ENCODE data around the gene ADAM15. TPM values are rescaled to one million over a fixed set of nuclear protein-coding genes. Genes with fewer than 3 reads are reported as not detected.
A peak's percentile ranks its signal among the peaks of the same experiment; 100 is the strongest.

Gene ADAM15
- total RNA-seq, 2 experiments from 2014 or later, result 17.2 to 20.1 TPM

DNA sequence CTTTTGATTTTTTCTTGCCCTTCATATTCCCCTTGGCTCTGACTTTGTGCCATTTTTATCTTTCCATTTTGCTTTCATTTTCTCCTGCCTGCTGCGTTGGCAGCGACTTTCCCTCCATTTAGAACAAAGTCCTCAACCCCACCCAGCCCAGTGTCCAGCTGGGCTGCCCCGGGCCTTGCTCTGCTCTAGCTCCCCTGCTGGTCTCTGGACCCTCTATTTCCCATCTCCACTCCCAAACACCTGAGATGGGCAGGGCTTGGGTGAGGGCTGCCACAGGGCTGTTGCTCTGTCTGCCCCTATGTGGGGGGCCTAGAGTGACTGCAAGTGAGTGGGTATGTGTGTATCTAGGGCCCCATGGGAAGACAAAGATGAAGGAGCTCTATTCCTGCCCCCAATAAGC is 7.3 kb upstream of the ADAM15 start:
- Mint-ChIP-seq H3K4me3 (no peak overlapping the region), H3K27me3 (no peaks in the 10 kb centered on the region), H3K9me3 (no peaks in the 10 kb centered on the region), H3K36me3 (ENCODE audit: low read depth) (no peaks in the 10 kb centered on the region), H3K27ac (no peak overlapping the region), H3K4me1 (ENCODE audit: low read depth) (peaks cover 9% of the 10 kb centered on the region)
- Histone ChIP-seq H3K4me1 (ENCODE audit: insufficient read depth, low read length) (peaks cover 4% of the 10 kb centered on the region), H3K9me3 (ENCODE audit: control insufficient read depth in 1 of 2, insufficient read depth in 1 of 2, low read length in 2 of 2) (no peaks in the 10 kb centered on the region), H3K27ac (ENCODE audit: low read depth in 1 of 2, low read length in 2 of 2) (no peak overlapping the region), H3K36me3 (ENCODE audit: insufficient read depth, low read length) (no peaks in the 10 kb centered on the region), H3K27me3 (ENCODE audit: control insufficient read depth in 1 of 2, insufficient read depth in 2 of 2, low read length in 2 of 2) (no peaks in the 10 kb centered on the region), H3K4me3 (ENCODE audit: low read length) (no peak overlapping the region)
- intact Hi-C loops (cut with DNase I, micrococcal nuclease), result no loop called here
- POLR2A ChIA-PET, result interaction anchor here (0.6 to 1.2 kb wide), 3 partner anchors 21 to 545 kb away, joined by 3 read pairs; no protein-coding TSS in a partner anchor
- no peak for ATAC-seq (ENCODE audit: poor library complexity)
- CTCF ChIA-PET, result interaction anchor here (0.7 to 3.5 kb wide), 7 partner anchors 17 to 124 kb away, joined by 3 to 38 read pairs (median 7); partner anchors contain the start of genes EFNA4 and FLAD1
- TF ChIP-seq, protein P1, sequence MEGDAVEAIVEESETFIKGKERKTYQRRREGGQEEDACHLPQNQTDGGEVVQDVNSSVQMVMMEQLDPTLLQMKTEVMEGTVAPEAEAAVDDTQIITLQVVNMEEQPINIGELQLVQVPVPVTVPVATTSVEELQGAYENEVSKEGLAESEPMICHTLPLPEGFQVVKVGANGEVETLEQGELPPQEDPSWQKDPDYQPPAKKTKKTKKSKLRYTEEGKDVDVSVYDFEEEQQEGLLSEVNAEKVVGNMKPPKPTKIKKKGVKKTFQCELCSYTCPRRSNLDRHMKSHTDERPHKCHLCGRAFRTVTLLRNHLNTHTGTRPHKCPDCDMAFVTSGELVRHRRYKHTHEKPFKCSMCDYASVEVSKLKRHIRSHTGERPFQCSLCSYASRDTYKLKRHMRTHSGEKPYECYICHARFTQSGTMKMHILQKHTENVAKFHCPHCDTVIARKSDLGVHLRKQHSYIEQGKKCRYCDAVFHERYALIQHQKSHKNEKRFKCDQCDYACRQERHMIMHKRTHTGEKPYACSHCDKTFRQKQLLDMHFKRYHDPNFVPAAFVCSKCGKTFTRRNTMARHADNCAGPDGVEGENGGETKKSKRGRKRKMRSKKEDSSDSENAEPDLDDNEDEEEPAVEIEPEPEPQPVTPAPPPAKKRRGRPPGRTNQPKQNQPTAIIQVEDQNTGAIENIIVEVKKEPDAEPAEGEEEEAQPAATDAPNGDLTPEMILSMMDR (IDR thresholded peaks at IDR 0.05), result no peak
- DNase-seq, result no peak

DNA sequence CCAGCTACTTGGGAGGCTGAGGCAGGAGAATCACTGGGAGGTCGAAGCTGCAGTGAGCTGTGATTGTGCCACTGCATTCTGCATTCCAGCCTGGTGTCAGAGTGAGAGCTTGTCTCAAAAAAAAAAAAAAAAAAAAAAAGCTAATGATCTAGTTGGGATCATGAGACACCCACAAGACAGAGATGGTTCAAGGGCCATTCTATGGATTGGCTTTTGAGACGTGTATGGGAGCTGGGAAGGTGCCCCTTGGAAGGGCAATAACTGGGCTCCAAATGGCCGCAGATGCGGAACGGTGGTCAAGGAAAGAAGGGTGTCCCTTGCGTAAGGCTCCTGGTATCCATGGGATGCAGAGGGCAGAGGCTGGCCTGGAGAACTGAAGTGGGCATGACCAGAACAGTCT is 6.8 kb upstream of the ADAM15 start:
- H3K27me3 Mint-ChIP-seq, result no peaks in the 10 kb centered on the region
- TF ChIP-seq, protein P1 (IDR thresholded peaks at IDR 0.05), result no peak
- ChIA-PET POLR2A (interaction anchor here (0.6 to 1.2 kb wide), 2 partner anchors 20 to 89 kb away, joined by 3 read pairs; no protein-coding TSS in a partner anchor), CTCF (interaction anchor here (0.7 to 3.5 kb wide), 11 partner anchors 10 to 375 kb away, joined by 3 to 38 read pairs (median 4); partner anchors contain the start of genes EFNA4 and FLAD1)
- peaks cover 4% of the 10 kb centered on the region for H3K4me1 ChIP-seq (ENCODE audit: insufficient read depth, low read length)
- H3K4me3 Mint-ChIP-seq, result no peak overlapping the region
- H3K4me3 ChIP-seq (ENCODE audit: low read length), result no peak overlapping the region
- ATAC-seq (ENCODE audit: poor library complexity) (no peak), DNase-seq (no peak)
- H3K36me3 ChIP-seq (ENCODE audit: insufficient read depth, low read length), result no peaks in the 10 kb centered on the region
- no peaks in the 10 kb centered on the region for H3K27me3 ChIP-seq (ENCODE audit: control insufficient read depth in 1 of 2, insufficient read depth in 2 of 2, low read length in 2 of 2)
- no peaks in the 10 kb centered on the region for H3K9me3 ChIP-seq (ENCODE audit: control insufficient read depth in 1 of 2, insufficient read depth in 1 of 2, low read length in 2 of 2)
- no peaks in the 10 kb centered on the region for H3K9me3 Mint-ChIP-seq
- no peak overlapping the region for H3K27ac Mint-ChIP-seq
- intact Hi-C loops (cut with DNase I, micrococcal nuclease), result no loop called here
- no peak overlapping the region for H3K27ac ChIP-seq (ENCODE audit: low read depth in 1 of 2, low read length in 2 of 2)
- H3K4me1 Mint-ChIP-seq (ENCODE audit: low read depth), result peaks cover 9% of the 10 kb centered on the region
- no peaks in the 10 kb centered on the region for H3K36me3 Mint-ChIP-seq (ENCODE audit: low read depth)

DNA sequence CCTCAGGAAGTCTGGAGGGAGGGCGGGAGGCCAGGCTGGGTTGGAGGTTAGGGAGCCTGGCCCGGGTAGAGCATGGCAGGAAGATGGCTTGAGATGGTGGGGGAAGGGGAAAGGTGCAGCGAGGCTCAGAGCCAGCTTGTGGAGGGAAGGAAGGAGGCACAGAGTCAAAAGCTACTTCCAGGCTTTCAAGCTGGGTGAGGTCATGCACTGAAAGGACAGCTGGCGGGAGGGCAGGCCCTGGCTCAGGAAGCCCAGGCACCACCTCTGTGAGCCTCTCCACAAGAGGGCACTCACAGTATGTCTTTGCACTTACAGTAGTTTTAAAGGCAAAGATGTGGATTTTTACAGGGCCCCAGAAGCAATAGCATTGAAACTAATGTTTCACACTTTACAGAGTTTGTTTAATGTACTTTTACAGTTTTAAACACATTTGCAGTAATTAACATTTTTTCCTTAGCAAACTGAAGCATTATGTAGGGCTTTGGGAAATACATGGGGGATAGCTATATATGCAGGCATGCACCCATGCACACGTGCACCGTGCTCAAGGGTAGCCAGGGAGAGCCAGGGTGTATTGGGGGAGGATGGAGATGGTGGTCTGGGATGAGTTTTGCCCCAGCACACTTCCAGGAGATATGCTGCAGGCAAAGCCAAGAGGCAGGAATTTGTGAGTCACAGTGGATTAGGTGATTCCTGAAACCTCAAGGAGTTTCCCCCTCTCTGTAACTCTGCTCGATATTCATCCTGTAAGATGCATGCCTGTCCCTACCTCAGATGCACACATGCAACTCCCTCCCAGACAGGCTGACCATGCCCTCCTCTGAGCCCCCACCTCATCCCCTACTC is 6.1 kb upstream of the ADAM15 start:
- CTCF ChIA-PET, result interaction anchor here (0.7 to 3.5 kb wide), 11 partner anchors 9 to 375 kb away, joined by 3 to 38 read pairs (median 3); partner anchors contain the start of genes EFNA4 and FLAD1
- peaks cover 9% of the 10 kb centered on the region for H3K4me1 Mint-ChIP-seq (ENCODE audit: low read depth)
- intact Hi-C loops (cut with DNase I, micrococcal nuclease), result loop anchor here (1.0 to 5.0 kb wide), 3 partner anchors 16 to 122 kb away; no protein-coding TSS in a partner anchor
- H3K9me3 ChIP-seq (ENCODE audit: control insufficient read depth in 1 of 2, insufficient read depth in 1 of 2, low read length in 2 of 2), result no peaks in the 10 kb centered on the region
- ATAC-seq (ENCODE audit: poor library complexity) (peak; percentile 93), DNase-seq (peak; percentile 42 to 85 (median 52))
- H3K4me3 ChIP-seq (ENCODE audit: low read length), result no peak overlapping the region
- H3K27me3 Mint-ChIP-seq, result no peaks in the 10 kb centered on the region
- H3K4me3 Mint-ChIP-seq, result no peak overlapping the region
- H3K27ac Mint-ChIP-seq, result no peak overlapping the region
- no peaks in the 10 kb centered on the region for H3K36me3 ChIP-seq (ENCODE audit: insufficient read depth, low read length)
- POLR2A ChIA-PET, result interaction anchor here (1.2 kb wide), 1 partner anchor 90 kb away, joined by 3 read pairs; no protein-coding TSS in a partner anchor
- TF ChIP-seq, protein P1 (IDR thresholded peaks at IDR 0.05), result peak; percentile 72
- H3K9me3 Mint-ChIP-seq, result no peaks in the 10 kb centered on the region
- no peaks in the 10 kb centered on the region for H3K27me3 ChIP-seq (ENCODE audit: control insufficient read depth in 1 of 2, insufficient read depth in 2 of 2, low read length in 2 of 2)
- no peaks in the 10 kb centered on the region for H3K36me3 Mint-ChIP-seq (ENCODE audit: low read depth)
- H3K27ac ChIP-seq (ENCODE audit: low read depth in 1 of 2, low read length in 2 of 2), result no peak overlapping the region
- peaks cover 7% of the 10 kb centered on the region for H3K4me1 ChIP-seq (ENCODE audit: insufficient read depth, low read length)

Data from CD4-positive, alpha-beta T cell (primary cell).